Stimulated activated naive CD8-positive, alpha-beta T cell treated with anti-CD3 and anti-CD28 coated beads, Interleukin-15, Interleukin-2, amounts not matched to agents 100 U/mL and 50 U/mL, for 24 hours (primary cell): ENCODE results near the gene GHRH.

Source experiments
- ATAC-seq: fragments of 150-1000 bp; cut with Tn5 transposase; one replicate; pipeline ENCODE4 v1.10.0; 2021
- DNase-seq: peaks from one replicate; pipeline ENCODE4 v3.0.0; 2021

Gene GHRH

DNA sequence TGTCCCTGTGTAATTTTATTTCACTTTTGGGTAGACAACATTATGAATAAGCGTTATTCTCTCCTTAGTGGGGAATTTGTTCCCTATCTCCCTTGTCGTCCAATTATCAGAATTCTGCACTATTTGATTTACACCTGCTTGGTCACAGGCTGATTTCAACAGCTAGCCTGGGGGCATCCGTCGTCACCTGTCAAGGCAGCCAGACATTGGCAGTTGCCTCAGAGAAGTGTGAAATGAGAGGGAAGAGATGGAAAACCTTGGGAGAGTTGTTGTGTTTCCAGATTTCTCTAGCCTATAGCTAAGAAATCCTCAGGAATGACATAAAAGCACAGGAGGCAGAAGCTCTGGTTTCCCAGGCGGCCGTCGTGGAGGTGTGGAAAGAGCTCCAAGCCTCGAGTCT lies 891 bp upstream of the GHRH start:
- ATAC-seq (no peak), DNase-seq (no peak)

- ATAC-seq: no peak
Observed at GRCh38 chr20:37260923-37261322, 691 bp downstream of the GHRH start.

DNA sequence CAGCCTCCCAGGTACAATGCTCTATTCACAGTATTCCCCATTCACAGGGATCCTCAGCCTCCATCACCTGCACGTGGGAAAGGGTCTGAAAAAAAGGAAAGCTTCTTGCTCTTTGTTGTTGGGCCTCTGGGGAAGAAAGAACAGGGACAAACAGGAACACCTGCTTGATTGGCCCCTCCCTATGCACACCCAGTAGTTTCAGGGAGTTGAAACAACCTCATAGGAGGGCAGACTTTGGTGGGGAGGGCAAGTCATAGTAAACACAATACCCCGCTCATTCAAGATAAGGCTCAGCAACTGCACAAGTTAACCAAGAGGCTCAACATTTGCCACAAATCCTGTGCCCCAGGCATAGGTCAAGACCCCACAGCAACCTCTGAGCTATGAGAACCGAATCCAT lies 1.7 kb downstream of the GHRH start:
- ATAC-seq (no peak), DNase-seq (no peak)

More at GRCh38 chr20:37260923-37261322, 691 bp downstream of the GHRH start:
- DNase-seq: no peak

DNA sequence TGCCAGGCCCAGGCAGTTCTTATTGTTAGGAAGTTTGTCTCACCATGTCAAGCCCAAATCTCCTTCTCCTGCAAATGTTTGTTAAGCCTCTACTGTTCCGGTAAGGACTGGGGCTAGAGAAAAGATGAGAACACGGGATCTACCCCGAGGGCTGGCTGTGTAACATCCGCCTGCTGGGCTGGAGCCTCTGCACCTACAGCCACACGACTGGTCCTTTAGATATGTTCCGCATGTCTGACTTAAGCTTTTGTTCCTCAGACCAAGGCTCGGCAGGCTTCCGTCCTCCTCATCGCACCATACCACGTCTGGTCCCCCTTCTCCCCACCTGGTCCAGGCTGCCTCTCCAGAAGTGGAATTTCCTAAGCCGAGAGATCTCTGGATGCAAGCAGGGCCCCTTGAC lies 2.6 kb downstream of the GHRH start:
- DNase-seq (no peak), ATAC-seq (no peak)

GRCh38 chr20:37257988-37258387 lies 3.6 kb downstream of the GHRH start:
- ATAC-seq: no peak
- DNase-seq: no peak

- no peak for DNase-seq
- no peak for ATAC-seq
Observed at GRCh38 chr20:37257530-37257929, 4.1 kb downstream of the GHRH start.

DNA sequence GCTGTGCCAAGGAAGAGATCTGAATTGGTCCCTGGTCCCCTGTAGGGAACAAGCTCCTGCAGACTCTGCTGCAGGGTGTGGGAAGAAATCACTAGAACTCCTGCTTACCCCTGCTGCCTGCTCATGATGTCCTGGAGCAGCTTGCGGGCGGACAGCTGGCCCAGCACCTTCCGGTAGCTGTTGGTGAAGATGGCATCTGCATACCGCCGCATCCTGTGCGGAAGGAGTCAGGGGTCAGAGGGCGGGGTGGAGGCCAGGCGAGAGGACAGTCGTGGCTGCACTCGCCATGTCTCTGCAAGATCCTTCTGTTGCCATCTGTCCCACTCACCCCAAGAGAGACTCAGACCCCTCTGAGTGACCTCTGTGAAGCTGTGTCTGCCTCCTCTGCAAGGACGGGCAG lies 5.3 kb downstream of the GHRH start:
- ATAC-seq: no peak

GRCh38 chr20:37254114-37254878 lies 7.3 kb downstream of the GHRH start:
- DNase-seq (no peak), ATAC-seq (no peak)

More for the DNA sequence above, 5.3 kb downstream of the GHRH start:
- no peak for DNase-seq

GRCh38 chr20:37253087-37253486 lies 8.5 kb downstream of the GHRH start:
- DNase-seq (no peak), ATAC-seq (no peak)

DNA sequence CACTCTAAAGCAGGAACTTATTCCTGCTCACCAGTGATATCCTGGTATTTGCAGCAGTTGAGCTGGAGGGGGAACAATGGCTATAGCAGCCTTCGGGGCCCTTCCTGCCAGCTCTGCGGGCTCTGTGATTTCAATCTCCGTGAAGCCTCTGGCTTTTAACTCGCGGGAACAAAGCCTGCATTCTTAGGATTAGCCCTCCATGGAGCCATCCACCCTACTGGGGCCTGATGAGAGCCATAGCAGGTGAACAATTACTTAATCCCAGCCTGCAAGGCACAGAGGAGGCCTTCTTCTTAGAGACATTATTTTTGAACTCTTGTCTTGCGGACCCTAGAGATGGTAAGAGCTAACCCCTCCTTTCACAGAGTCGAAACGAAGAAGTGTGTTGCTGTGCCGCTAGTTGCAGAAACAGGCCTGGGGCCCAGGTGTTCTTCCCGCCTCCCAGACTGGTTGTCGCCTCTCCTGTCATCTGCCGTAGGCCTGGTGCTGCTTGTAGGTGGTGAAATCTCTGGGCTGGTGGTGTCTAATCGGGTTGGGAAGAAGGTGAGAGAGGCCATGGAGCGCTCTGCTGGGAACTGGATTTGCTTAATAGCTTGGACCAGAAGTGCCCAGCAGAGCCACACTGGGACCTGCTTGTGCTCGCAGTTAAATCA lies 9.7 kb downstream of the GHRH start:
- ATAC-seq: no peak
- no peak for DNase-seq

- ATAC-seq (no peak), DNase-seq (no peak)
Observed at GRCh38 chr20:37249304-37249703, 12.3 kb downstream of the GHRH start.

DNA sequence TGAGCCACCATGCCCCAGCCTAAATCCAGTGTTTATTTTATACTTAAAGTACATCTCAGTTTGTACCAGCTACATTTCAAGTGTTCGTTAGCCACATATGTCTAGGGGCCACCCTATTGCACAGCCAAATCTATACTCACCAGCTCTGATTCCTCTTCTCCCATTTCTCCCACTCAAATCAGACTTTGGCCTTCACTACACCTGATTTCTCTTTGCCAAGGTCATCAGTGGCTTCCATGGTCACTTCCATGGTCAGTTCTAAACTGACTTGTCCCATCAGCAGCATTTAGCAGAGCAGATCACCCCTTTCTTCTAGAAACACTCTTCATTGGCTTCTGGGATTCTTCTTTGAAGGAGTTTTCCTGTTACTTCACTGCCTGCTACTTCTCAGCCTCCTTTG lies 14.1 kb downstream of the GHRH start:
- no peak for DNase-seq
- ATAC-seq: no peak

DNA sequence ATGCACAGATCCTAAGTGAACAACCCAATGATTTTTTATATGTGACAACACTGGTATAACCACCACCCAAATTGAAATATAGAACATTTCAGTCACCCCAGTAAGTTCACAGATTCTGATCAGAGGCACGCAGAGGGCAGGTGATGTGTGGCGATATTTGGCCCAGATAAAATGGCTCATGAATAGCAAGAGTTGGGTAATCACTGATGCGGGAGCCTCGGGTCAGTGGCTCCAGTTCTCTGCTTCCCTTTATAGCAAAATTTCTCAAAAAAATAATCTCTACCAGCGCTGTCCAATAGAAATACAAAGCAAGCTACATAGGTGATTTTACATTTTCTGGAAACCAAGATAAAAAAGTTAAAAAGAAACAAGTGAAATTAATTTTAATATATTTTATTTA lies 14.9 kb downstream of the GHRH start:
- DNase-seq (no peak), ATAC-seq (no peak)

DNA sequence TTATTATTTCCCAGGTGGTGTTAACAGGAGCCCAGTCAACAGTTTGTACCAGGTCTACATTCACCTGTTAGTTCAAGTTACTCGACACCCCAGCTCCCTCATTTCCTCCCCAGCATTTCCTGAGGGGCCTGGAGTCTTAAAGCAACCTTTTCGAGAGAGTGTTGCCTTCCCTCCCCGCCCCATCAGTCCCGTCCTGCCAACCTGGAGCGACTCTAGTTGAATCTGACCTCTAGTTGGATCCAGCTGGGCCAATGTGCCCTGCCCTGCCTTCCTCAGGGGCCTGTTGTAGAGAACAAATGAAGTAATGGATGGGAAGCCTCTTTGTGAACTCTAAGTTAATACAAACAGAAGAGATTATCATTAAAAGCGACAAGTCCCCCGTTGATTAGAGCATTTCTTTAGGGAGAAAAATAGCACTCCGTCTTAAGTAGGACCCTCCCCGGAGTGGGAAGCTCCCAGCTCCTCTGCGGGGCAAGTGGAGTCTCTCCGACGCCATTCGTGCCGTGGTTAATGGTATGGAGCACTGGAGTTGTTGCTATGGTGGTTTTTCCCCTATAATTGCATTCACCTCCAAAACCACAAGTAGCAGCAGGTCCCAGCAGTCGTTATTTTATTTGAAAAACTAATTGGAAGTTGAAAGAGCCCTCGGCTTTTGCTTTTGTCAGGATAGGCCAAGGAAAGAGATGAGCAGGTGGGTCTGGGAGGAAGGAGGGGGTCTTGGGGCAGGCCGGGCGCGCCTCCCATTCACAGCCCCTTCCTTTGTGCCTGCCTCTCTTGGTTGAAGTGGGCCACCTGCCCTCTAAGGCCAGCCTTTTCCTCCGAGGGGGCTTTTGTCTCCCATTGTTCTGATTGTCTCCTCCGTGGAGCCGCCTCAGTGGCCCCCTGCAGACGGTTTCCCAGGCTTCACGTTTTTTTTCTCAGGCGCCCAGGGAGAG lies 16.1 kb downstream of the GHRH start:
- no peak for DNase-seq
- ATAC-seq: no peak

- ATAC-seq: no peak
- DNase-seq: no peak
Observed at GRCh38 chr20:37244572-37244957, 17.0 kb downstream of the GHRH start.

DNA sequence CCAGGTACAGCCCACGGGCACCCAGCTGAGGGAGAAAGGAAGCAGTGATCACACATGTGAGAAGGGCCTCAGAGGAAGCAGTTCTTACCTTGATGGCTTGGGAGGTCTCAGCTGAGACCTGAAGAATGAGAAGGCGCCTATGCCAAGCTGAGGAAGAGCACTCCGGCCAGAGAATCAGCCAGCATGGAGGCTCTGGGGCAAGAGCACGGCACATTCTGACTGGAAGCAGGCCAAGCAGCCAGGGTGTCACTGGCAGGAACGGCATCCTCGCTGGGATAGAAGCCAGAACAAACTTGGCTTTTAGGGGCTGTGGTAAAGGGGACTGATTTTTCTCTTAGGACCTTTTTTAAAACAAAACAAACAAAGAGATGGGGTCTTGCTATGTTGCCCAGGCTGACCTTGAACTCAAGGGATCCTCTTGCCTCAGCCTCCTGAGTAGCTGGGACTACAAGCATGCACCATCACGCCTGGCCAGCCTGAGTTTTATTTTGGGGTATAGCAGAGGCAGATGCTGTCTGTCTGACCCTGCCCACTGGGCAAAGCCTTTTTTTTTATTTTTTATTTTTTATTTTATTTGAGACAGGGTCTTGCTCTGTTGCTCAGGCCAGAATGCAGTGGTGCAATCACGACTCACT lies 17.6 kb downstream of the GHRH start:
- DNase-seq (no peak), ATAC-seq (no peak)

DNA sequence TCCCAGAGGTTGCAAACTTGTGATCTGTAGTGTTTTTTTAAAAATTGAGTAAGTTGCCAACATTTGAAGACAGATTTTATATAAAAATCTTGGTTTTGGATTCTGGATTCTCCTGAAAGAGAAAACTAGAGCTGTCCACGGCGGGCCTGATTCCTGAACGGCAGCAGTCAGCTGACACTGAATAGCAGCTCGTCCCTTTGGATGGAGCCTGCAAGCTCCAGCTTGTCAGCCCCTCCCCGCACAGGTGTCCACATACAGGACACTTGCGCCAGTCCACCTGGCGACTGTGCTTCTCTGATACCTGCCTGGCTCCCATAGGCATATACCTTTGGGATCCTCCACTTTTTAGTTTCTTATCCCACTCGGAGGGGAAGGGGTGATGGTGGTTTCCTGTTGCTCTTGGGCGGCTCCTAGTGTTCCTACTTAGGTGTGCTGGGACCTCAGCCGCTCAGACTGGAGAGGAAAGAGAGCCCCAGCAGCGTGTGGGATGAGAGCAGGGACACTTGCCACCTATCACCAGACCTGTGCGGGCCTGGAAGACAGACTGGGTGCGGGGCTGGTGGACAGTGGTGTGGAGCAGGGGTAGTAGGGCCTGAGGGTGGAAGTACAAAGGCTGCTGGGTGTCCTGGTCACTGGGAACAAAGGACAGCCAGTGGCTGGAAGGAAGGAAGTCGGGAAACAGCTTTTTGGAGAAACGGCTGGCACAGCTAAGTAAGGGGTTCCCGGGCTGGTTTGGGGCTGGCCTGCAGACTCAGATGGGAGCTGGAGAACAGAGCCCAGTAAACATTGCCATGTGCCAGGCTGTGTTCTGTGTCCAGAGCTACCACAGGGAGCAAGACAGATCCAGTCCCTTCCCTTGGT lies 18.3 kb downstream of the GHRH start:
- DNase-seq (no peak), ATAC-seq (no peak)

GRCh38 chr20:37242503-37242902 lies 19.1 kb downstream of the GHRH start:
- no peak for DNase-seq
- ATAC-seq: no peak

DNA sequence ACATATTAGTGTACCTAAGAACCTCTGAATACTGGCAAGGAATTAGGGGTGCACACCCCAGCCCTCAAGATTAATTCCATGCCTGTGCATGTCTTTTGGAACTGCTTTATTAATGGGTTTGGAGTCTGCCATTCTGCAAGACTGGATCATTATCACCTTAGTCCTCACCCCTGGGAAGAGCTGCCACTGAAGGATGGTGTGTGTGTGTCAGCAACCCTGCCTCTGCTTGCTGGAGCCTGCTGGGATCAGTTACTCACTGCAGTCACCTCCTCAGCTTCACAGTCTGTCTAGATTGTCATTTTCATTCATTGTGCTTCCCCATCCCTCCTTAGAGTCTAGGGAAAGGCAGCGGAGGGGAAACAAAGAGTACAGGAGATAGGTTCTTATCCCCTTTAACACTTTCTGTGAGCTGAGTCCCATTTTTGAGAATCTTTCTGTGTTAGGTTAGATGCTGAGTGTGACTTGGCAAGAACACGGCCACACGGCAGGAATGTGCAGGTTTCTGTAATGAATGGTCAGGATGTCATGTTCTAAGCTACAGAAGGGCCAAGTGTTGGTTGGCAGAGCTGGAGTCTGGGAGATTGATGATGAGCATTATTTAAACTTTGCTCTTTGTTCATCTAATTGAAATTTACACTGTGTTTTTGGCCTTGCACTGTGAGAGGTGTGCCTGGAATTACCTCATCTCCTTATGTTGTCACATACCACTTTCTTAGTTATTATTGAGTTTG lies 21.1 kb downstream of the GHRH start:
- ATAC-seq (no peak), DNase-seq (no peak)

- no peak for DNase-seq
- no peak for ATAC-seq
Observed at GRCh38 chr20:37238935-37239451, 22.6 kb downstream of the GHRH start.

- DNase-seq: no peak
- no peak for ATAC-seq
Observed at GRCh38 chr20:37238426-37238825, 23.2 kb downstream of the GHRH start.
